Neural progenitor cell (in vitro differentiated cells): ENCODE results near the gene DACH1.

Experiments
- CTCF ChIP-seq: fragments of 200-600 bp; sonication (generic); IDR thresholded peaks from 2 replicates; pipeline ENCODE4 v1.5.1; 2017; ENCODE audit warnings: antibody characterized with exemption, mild to moderate bottlenecking
- EZH2 ChIP-seq: fragments of 200-600 bp; sonication (generic); IDR thresholded peaks from 2 replicates; pipeline ENCODE4 v1.6.1; 2017; ENCODE audit warnings: antibody characterized with exemption, mild to moderate bottlenecking, moderate library complexity
- EZH2phosphoT487 ChIP-seq: fragments of 200-600 bp; sonication (generic); IDR thresholded peaks from 2 replicates; pipeline ENCODE4 v1.6.1; 2017; ENCODE audit warnings: antibody characterized with exemption

- TF ChIP-seq CTCF (no peak), EZH2 (no peak), EZH2phosphoT487 (no peak)
Measured at GRCh38 chr13:71882120-71882519, 15.1 kb upstream of the DACH1 start.
